GM18867 (cell line): Measurements from ENCODE around the gene ITIH2.
"Not testable (repeated sequence)": the region's sequence is repeated elsewhere in the genome, so short reads cannot be mapped to it uniquely, and the experiment has no call there.

ENCODE experiments used
- ATAC-seq: cut with Tn5 transposase; IDR thresholded peaks from one replicate; pipeline ENCODE4 v1.9.1; 2021; ENCODE audit warnings: mild to moderate bottlenecking, moderate library complexity; ENCODE audit not compliant: unreplicated experiment

ITIH2 gene, protein sequence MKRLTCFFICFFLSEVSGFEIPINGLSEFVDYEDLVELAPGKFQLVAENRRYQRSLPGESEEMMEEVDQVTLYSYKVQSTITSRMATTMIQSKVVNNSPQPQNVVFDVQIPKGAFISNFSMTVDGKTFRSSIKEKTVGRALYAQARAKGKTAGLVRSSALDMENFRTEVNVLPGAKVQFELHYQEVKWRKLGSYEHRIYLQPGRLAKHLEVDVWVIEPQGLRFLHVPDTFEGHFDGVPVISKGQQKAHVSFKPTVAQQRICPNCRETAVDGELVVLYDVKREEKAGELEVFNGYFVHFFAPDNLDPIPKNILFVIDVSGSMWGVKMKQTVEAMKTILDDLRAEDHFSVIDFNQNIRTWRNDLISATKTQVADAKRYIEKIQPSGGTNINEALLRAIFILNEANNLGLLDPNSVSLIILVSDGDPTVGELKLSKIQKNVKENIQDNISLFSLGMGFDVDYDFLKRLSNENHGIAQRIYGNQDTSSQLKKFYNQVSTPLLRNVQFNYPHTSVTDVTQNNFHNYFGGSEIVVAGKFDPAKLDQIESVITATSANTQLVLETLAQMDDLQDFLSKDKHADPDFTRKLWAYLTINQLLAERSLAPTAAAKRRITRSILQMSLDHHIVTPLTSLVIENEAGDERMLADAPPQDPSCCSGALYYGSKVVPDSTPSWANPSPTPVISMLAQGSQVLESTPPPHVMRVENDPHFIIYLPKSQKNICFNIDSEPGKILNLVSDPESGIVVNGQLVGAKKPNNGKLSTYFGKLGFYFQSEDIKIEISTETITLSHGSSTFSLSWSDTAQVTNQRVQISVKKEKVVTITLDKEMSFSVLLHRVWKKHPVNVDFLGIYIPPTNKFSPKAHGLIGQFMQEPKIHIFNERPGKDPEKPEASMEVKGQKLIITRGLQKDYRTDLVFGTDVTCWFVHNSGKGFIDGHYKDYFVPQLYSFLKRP

DNA sequence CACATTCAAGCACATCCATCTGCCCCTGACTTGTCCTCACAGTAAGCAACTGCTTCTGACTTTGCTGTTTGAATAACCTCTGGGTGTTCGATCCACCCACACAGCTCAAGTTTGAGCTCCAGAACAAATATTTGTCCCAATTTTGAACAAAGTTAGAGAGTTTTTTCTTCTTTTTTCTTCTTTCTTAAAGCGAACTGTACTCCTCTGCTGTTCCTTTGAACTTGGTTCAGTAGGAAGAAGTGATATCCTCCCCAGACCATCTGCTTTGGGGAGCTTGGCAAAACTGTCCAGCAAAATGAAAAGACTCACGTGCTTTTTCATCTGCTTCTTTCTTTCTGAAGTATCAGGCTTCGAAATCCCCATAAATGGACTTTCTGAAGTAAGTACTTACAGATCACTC is at the start of gene ITIH2:
Gene ITIH2, plus strand, starts transcription at position 177 of the 400 bp plus-strand sequence. Its CDS starts 119 bp downstream, at position 296.
- no peak for ATAC-seq

DNA sequence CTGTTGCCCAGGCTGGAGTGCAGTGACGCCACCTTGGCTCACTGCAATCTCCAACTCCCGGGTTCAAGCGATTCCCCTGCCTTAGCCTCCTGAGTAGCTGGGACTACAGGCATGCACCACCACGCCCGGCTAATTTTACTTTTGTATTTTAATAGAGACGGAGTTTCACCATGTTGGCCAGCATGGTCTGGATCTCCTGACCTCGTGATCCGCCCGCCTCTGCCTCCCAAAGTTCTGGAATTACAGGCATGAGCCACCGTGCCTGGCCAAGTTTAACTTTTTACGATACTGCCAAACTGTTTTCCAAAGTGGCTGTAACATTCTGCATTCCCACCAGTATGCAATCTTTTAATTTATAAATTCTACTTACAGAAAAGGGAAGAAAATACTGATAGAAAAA is 46.0 kb upstream of the ITIH2 start:
- not testable (repeated sequence) for ATAC-seq

DNA sequence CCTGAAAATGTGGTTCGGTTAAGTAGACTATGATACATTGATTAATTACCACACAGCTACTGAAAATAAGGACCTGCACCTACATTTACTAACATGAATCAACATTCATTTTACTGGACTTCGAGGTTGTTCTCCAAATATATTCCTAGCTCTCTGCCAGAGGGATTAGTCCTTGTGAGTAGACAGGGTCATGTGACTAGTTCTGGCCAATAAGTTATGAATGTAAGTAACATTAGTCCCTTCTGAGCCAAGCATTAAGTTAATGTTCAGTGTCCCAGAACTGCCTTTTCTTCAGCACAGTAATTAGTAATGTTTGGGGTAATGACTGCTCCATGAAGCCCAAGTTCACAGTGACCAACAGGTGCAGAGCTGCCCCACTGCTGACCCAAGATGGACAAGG is 45.6 kb upstream of the ITIH2 start:
- no peak for ATAC-seq

DNA sequence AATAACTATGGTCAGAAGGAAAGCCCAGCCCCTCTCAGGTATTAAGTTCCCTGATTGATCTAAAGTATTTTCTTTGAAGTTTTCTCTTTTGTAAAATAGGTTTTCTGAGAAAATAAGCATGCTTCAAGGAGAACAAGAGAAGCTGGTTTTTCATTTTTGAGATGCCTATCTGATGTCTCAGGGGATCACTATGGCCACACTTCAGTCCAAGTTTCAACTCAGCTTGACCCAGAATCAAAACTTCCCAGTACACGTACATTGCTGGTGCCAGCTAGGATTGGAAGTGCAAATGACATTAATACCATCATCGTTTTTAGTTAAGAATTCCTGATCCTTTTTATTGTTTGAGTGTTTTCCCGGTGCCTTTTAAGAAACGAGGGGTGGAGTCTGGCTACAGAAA is 43.6 kb upstream of the ITIH2 start:
- no peak for ATAC-seq

DNA sequence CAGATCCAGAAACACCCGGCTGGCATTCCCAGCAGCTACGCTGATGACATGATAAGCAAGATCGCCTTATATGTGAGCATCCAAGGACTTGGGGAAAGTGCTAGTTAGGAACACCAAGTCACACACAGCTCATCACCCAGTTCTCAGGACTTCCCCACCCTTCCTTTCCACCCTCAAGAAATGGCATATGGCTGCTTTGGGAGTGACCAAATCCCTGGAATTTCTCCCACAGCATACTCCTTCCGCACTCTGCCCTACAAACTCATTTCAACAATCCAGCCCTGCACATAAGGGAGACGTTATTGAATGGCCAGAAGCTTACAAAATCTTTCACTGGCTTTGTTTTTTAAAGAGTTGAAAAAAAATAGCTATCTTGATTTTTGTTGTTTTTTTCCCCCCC is 40.6 kb upstream of the ITIH2 start:
- ATAC-seq = no peak

DNA sequence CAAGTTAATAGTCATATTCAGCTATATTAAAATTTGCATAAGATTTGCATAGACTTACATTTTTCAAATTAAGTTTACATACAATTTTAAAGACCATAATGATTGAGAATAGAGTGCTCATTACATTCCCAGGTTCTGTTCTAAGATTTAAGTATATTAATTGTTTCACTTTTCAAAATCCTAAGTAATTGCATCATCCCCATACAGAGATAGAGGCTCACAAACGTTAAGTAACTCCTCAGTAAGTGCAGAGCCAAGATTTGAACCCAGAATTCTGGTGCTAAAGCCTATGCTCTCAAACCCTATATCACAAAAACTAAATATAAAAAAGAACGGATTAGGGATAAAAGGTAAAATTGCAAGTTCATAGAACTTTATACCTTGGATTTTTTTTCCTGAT is 38.4 kb upstream of the ITIH2 start:
- no peak for ATAC-seq

DNA sequence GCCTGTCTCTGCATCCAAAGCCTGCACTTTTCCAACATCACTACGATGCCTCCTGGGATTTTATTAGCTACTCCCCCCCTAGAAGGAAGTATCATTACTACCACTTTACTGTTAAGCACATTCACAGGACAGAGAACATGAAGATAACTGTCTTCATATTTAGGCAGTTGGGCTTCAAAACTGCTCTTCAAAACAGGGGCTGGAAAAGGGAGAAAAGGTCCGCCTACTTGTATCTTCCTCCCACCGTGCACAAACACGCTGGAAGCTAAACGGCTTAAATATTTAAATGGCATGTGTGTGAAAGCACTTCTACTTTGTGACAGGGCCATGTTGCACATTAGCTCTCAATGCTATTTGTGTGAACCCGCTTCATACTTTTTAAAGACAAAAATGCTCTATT is 37.3 kb upstream of the ITIH2 start:
- ATAC-seq = no peak

DNA sequence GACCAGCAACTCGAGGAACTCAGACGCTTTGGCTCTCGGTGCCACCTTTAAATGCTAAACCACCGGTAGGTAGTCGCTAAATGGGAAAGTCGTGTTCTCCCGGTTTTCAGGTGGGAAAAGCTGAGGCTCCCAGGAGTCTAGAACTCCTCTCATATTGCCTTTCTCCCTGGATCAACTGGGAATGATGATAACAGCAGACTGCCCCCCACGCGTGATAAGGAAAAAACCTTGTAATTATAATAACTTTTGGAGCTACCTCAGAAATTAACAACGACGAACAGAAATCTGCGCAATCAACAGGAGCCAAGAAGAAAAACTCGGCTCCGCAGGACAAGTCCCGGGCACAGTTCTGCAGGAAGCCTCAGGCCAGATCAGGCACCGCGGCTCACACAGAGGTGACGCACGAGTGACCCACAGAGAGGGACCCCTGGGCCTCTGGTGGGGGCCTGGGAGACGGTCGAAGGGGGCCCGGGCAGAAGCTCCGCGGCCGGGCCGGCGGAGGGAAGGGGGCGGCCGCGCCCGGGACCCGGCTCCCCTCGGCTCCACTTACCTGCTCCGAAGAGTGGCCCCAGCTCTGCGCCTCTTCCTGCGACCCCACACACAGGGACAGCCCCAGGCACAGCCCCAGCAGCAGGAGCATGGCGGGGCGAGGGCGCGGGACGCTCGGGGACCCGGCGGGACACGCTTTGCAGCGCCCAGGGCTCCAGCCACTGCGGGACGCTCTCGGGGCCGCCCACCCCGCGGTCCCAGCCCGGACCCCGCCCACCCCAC is 36.7 kb upstream of the ITIH2 start, which contains the start of gene ITIH5:
Gene ITIH5, minus strand, starts transcription at position 714 of the 771 bp plus-strand sequence. Its CDS starts 74 bp downstream, at position 640.
- ATAC-seq = no peak

DNA sequence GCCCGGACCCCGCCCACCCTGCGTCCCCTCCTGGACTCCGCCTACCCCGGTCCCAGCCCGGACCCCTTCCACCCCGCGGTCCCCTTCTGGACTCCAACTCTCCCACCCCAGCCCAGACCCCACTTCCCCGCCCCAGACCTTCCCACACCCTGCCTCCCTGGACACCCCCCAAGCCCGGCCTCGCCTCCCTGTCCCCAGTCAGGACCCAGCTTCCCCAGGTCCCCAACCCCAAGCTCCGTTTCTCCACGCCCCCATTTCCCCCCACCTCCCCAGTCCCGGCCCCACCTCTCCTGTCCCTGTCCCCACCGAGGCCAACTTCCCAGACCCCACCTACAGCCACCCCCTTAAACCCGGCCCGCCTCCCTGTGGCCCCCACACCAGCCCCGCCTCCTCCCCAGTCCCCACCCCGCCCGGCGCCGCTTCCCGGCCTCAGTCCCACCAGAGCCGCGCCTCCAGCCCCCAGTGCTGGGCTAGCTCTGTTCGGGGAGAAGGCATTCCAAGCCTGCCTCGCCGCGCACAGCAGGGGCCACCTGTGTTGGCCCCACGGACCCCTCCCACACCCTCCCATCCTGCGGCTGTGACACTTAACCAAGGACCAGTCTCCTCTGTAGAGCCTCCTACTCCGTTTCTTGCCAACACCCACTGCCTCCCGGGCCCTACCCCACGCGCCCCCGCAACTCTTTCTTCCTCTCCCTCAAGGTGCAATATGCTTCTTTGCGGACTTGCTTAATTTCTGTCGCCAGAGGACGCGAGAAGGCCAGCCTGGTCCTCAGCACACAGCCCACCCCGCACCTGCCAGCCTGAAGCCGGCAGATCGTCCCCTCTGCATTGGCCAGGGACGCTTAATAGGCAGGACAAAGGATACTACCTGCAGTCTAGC is 35.6 kb upstream of the ITIH2 start:
- ATAC-seq = no peak

DNA sequence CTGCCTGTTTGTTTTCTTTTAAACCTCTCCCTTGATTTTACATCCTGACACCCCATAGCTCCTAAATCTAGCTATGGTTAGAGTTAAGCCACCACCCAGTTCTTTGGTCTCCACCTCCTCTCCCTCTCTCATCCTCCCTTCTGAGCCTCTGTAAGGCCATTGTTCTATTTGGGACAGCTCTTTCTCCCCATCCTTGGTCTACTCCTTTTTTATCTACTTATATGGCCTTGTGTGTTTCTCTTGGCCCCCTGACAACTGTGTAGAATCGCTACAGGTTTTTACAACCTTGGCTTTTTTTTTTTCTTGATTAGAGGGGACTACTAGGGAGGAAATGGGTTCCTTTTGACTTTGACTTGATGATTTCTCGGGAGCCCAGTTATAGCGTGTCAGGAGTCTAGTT is 33.0 kb upstream of the ITIH2 start:
- ATAC-seq = no peak

DNA sequence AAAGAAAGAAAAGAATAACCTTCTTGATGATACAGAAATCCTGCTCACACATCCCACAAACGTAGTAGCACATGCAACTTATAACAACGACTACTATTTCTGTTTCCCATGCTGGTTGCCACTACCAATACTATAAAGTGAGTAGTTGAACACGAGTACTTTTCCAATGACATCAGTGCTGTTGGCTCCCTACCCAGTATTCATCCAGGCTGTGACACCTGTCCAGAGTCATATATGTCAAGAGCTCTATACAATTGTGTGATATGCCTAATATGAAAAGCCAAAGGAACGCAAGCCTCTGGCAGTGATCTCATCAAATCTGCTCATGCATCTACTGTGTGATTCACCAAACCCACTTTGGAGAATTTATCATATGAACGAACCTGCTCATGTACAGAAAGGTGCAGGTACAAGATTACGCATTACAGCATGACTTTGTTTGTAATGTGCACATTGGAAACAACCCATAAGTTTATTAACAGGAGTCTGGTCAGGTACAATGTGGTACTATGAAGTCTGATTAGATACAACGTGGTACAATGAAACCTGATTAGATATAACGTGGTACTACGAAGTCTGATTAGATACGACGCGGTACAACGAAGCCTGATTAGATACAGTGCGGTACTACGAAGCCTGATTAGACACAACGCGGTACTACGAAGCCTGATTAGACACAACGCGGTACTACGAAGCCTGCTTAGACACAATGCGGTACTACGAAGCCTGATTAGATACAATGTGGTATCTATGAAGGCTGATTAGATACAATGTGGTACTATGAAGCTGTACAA is 30.6 kb upstream of the ITIH2 start:
- ATAC-seq = no peak

DNA sequence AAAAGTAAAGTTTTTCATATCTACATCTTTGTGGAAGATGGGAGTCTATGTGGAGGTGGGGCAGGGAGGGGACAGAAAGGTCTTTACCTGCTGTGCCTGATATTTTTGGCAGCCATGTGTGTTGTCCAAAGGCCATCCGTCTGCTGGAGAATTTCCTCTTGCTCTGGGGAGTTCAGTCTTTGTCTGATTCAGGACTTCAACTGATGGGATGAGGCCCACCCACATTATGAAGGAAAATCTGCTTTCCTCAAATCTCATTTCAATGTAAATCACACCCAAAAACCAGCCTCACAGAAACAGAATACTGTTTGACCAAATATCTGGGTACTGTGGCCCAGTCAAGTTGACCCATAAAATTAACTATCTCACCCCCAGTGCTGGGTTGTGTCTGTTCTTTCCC is 23.9 kb upstream of the ITIH2 start:
- ATAC-seq = no peak

DNA sequence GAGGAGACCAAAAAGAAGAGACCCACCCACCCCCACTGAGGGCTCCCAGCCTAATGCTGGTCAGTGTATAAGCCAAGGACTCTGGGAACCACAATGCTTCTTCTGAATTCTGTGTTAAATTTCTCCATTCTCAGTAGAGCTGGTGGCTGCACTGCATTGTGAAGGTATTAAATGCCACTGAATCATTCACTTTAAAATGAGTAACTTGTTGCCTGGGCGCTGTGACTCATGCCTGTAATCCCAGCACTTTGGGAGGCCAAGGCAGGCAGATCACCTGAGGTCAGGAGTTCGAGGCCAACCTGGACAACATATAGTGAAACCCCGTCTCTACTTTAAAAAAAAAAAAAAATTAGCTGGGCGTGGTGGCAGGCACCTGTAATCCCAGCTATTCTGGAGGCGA is 23.0 kb upstream of the ITIH2 start:
- not testable (repeated sequence) for ATAC-seq

DNA sequence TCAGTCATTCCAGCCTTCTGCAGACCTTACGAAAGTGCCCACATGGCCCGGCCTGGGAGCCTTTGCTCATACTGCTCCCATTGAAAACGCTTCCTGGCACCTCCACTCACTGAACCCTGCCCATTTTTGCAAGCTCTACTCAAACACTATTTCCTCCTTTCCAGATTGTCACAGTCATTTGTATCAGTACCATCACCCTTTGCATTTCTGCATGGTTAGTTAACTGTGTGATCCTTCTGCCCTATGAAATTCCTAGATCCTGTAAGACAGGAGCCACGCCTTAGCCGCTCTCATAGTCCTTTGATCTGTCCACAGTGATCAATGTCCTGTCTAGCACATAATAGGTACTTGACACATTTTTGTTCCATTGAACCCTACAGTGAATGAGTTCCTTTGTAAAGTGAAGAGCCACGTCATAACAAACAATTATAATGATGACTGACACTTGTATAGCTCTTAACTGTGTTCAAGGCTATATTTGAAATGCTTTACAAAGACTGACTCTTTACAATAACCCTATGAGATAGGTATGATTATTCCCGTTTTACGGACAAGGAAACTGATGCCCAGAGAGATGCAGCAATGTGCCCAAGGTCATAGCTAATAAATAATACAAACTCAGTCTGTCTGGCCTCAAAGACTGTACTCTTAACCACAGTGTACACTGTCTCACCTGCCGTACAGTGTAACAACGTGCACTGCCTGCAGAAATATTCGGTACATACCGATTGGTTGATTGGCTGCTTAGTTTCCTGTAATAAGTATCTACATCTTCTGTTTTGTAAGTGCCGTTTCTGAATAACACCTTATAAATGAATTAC is 16.6 kb upstream of the ITIH2 start:
- no peak for ATAC-seq

DNA sequence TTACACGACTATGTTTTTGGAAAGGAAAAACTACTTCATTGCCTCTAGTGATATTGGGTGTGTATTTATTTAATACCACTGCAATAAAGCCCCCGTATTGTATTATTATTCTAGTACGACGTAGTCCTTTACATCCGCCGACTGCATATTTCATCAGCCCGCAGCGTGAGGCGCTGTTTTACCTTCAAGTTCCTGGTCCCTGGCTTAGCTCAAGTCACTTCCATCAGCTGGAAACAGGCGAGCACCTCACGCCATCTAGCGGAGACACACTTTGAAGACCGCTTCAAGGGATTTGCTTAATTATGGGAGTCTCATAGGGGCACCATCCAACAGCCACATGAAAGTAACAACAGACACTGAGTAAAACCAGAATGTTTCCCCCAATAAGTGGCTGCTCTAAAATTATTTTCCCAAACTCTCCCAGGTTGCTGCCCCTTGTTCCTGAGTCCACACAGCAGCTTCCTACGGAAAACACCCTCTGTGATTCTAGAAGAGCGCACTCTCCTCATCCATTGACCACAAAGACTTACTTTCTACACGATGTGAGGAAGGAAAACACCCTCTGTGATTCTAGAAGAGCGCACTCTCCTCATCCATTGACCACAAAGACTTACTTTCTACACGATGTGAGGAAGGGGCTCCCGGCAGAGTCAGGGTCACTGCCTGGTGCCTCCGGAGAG is 15.7 kb upstream of the ITIH2 start:
- ATAC-seq = peak; percentile 100

DNA sequence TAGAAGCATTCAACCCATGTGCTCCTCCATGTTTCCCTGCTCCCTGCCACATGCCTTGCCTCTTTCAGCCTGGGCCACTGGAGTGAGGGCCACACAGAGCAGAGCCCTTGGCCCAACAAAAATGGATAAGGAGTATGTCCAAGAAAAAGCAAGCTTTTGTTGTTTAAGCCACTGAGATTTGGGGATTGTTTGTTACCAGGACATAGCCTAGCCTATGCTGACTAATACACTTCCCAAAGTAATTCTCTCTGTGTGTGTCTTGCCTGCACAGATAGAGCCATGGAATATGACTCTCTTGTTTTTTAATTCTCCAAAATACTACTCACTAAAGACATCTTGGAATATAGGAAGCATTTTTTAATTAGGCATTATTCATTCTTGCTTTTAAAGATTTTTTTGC is 13.5 kb upstream of the ITIH2 start:
- no peak for ATAC-seq

DNA sequence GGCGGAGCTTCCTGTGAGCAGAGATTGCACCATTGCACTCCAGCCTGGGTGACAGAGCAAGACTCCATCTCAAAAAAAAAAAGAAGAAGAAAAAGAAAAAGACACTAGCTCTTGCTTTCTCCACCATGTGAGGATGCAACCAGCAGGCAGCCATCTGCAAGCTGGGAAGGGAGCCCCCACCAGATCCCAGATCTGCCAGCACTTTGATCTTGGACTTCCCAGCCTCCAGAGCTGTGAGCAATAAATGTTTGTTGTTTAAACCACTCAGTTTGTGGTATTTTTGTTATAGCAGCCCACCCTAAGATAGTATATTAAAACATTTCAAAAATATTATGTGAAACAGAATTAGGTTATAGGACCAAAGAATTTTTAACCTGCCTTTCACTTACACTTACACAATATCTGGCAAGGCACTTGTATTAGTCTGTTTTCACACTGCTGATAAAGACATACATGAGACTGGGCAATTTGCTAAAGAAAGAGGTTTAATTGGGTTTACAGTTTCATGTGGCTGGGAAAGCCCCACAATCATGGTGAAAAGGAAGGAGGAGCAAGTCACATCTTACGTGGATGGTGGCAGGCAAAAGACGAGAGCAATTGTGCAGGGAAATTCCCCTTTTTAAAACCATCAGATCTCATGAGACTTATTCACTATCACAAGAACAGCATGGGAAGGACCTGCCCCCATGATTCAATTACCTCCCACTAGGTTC is 12.1 kb upstream of the ITIH2 start:
- ATAC-seq = not testable (repeated sequence)
